ENCODE results near the gene COA3. TPM values are rescaled to one million over a fixed set of nuclear protein-coding genes. Genes with fewer than 3 reads are reported as not detected.

The COA3 gene
- total and polyA plus RNA-seq, 12 donors, result 56.1 to 142 (median 75.4) TPM

DNA sequence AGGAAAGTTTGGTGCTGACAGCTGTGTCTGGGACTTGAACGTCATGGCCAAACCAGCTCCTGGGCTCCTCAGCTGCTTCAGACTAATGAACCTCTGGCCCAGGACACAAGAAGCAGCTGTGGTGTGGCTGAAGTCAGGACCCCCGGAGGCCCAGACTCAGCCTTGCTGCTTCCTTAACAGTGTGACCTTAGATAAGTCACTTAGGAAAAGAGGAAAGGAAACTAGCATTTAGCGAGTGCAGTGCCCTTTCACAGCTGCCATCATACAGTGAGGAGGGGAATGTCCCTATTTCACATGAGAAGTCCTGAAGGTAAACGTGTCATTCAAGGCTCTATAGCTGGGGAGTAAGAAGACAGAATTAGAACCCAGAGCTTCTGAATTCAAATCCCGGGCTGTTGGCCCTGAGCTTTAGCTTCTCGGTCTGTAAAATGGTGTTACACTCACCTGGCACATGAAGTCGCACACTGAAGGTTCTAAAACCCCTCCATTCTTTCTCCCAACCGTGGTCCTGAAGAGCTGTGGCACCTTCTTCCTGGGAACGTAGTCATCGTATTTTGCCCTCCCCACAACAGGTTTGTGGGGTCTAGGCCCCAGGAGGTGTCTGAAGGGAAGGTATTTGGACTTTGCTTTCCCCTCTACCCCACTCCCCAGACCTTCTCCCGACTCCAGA, 38.4 kb downstream of the COA3 start:
- Histone ChIP-seq H3K9me3 (no peaks in the 10 kb centered on the region), H3K27ac (peak overlapping the region in 9 of 10 donors; percentile 81 to 97 (median 94)), H3K27me3 (peaks cover 0 to 38% (median 7%) of the 10 kb centered on the region in 7 donors), H3K4me3 (peak overlapping the region; percentile 43 to 87 (median 70)), H3K36me3 (no peaks in the 10 kb centered on the region), H3K4me1 (peaks cover 5 to 56% (median 26%) of the 10 kb centered on the region in 9 donors)
- WGBS, 2 donors, result 37 to 39% methylated on average over 11 of the region's 11 CpGs
- DNase-seq (no peak), ATAC-seq (peak in 2 of 8 donors; percentile 9 to 52)
- TF ChIP-seq, protein P1, sequence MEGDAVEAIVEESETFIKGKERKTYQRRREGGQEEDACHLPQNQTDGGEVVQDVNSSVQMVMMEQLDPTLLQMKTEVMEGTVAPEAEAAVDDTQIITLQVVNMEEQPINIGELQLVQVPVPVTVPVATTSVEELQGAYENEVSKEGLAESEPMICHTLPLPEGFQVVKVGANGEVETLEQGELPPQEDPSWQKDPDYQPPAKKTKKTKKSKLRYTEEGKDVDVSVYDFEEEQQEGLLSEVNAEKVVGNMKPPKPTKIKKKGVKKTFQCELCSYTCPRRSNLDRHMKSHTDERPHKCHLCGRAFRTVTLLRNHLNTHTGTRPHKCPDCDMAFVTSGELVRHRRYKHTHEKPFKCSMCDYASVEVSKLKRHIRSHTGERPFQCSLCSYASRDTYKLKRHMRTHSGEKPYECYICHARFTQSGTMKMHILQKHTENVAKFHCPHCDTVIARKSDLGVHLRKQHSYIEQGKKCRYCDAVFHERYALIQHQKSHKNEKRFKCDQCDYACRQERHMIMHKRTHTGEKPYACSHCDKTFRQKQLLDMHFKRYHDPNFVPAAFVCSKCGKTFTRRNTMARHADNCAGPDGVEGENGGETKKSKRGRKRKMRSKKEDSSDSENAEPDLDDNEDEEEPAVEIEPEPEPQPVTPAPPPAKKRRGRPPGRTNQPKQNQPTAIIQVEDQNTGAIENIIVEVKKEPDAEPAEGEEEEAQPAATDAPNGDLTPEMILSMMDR (IDR thresholded peaks at IDR 0.05), result no peak
- intact Hi-C loops (cut with DNase I), result loop anchor here in 6 of 10 donors (2.0 to 10.0 kb wide), 5 partner anchors 15 to 185 kb away; partner anchors contain the start of genes PSMC3IP (in 2 of the 6) and EZH1 (in 1 of the 6)

DNA sequence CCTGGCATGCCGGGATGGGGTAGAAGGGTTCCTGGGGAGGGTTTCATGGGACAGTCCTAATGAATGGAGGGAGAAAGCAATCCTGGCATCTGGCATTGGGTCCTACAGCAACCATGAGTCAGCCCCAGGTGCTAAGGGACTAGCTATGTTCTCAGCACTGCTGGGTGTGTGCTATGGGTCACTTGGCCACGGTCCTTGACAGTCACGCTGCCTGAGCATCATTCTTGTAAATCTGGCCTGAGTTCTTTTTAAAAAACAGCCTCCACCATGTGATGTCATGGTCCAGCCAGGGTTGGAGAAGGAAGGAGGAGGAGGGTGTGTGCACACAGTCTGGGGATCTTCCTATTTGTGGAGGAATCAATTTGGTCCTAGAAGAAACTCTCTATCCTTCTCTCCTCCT, 43.7 kb downstream of the COA3 start:
- 81% methylated on average over 3 of the region's 3 CpGs for WGBS, 2 donors
- TF ChIP-seq, protein P1 (IDR thresholded peaks at IDR 0.05), result no peak
- no peaks in the 10 kb centered on the region for H3K9me3 ChIP-seq
- peak; percentile 26 to 45 for DNase-seq
- peak in 7 of 8 donors; percentile 55 to 90 (median 73) for ATAC-seq
- H3K27ac ChIP-seq, result peak overlapping the region in 3 of 10 donors; percentile 17 to 47 (median 43)
- H3K4me1 ChIP-seq, result peaks cover 0 to 32% (median 18%) of the 10 kb centered on the region in 9 donors
- H3K4me3 ChIP-seq, result no peak overlapping the region
- no peaks in the 10 kb centered on the region for H3K36me3 ChIP-seq
- intact Hi-C loops (cut with DNase I), result no loop called here
- H3K27me3 ChIP-seq, result peaks cover 0 to 3% (median 0%) of the 10 kb centered on the region in 7 donors

DNA sequence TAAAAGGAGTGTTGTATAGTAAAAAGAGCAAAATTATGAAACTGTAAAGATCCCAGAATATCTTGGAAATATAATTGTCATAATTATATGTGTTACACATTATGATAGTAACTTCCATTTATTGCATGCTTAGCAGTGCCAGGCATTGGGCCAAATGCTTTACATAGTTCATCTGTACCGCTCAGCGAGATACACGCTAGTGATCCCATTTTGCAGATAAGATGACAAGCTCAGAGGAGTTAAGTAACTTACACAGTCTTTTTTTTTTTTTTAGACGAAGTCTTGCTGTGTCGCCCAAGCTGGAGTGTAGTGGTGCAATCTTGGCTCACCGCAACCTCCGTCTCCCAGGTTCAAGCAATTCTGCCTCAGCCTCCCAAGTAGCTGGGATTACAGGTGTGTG, 46.9 kb downstream of the COA3 start:
- Histone ChIP-seq H3K36me3 (no peaks in the 10 kb centered on the region), H3K4me3 (no peak overlapping the region), H3K27ac (peak overlapping the region in 3 of 10 donors; percentile 51 to 80 (median 74)), H3K9me3 (no peaks in the 10 kb centered on the region), H3K4me1 (peaks cover 9 to 52% (median 34%) of the 10 kb centered on the region in 9 donors), H3K27me3 (no peaks in the 10 kb centered on the region)
- TF ChIP-seq, protein P1 (IDR thresholded peaks at IDR 0.05), result no peak
- WGBS, 2 donors, result 47 to 57% methylated on average over 7 of the region's 7 CpGs
- no peak for DNase-seq
- intact Hi-C loops (cut with DNase I), result no loop called here
- no peak for ATAC-seq

DNA sequence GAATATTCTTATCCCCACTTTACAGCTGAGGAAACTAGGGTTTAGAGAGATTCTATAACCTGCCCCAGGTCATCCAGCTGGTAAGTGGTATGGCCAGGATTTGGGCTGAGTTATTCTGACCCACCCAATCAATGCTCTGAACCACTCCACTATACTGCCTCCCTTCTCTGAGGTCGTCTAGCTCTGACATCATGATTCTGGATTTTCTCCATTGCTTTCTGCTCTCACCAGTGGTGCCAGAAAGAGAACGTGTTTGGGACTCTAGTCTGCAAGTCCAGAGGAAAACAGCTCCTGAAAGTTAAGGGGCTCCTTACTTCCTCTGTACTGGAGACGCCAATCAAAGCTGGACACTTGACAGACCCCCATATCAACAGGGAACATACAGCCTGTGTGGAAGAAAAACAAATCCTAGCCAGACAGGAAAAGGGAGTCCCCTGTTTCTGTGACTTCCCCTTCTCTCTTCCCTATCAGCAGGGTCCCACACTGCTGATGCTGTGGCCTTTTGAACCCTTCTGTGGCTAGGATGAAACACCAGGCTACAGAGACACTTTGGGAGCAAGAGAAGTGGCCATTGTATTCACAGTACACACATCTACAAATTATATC, 47.7 kb downstream of the COA3 start:
- peak in 7 of 8 donors; percentile 30 to 64 (median 48) for ATAC-seq
- WGBS, 2 donors, result 26 to 31% methylated on average over 3 of the region's 3 CpGs
- no peaks in the 10 kb centered on the region for H3K36me3 ChIP-seq
- intact Hi-C loops (cut with DNase I), result no loop called here
- peaks cover 9 to 52% (median 34%) of the 10 kb centered on the region in 9 donors for H3K4me1 ChIP-seq
- peak in 1 of 2 donors; percentile 30 for DNase-seq
- H3K9me3 ChIP-seq, result no peaks in the 10 kb centered on the region
- peak overlapping the region in 9 of 10 donors; percentile 8 to 80 (median 51) for H3K27ac ChIP-seq
- H3K27me3 ChIP-seq, result peaks cover 0 to 5% (median 0%) of the 10 kb centered on the region in 7 donors
- no peak overlapping the region for H3K4me3 ChIP-seq
- TF ChIP-seq, protein P1 (IDR thresholded peaks at IDR 0.05), result no peak

Measured in heart right ventricle (tissue), 16 donors.